GM20000 (cell line): ENCODE data around the gene RC3H2.
A peak's percentile ranks its signal among the peaks of the same experiment; 100 is the strongest.
"Not testable (repeated sequence)": the region's sequence is repeated elsewhere in the genome, so short reads cannot be mapped to it uniquely, and the experiment has no call there.

ENCODE experiments used
- DNase-seq: peaks from one replicate; pipeline ENCODE4 v3.0.0; 2012; ENCODE audit warnings: low spot score
- CTCF ChIP-seq: IDR thresholded peaks from 2 replicates; pipeline ENCODE4 v1.5.1; 2012; ENCODE audit warnings: mild to moderate bottlenecking, control low read depth; ENCODE audit errors: extremely low read depth, missing control alignments

Gene RC3H2

GRCh38 chr9:122835313-122835731, 69.8 kb downstream of the RC3H2 start:
- DNase-seq = peak; percentile 43

DNA sequence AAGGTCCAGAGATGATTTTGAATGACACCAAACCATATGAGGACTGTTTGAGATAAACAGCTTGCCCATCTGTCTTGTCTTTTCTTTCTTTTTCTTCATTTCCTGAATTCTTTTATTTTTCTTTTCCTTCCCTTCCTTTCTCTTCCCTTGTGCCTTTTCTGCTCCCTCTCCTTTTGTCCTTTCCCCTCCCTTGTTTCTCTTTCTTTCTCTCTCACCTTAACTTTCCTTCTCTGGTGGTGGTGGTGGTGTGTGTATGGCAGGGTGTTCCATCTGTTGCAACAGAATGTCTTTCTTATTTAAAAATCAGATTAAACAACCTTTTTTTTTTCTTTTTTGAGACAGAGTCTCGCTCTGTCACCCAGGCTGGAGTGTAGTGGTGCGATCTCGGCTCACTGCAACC, 73.0 kb downstream of the RC3H2 start:
- TF ChIP-seq CTCF = no peak
- no peak for DNase-seq

More at GRCh38 chr9:122835313-122835731, 69.8 kb downstream of the RC3H2 start:
- TF ChIP-seq CTCF = no peak

DNA sequence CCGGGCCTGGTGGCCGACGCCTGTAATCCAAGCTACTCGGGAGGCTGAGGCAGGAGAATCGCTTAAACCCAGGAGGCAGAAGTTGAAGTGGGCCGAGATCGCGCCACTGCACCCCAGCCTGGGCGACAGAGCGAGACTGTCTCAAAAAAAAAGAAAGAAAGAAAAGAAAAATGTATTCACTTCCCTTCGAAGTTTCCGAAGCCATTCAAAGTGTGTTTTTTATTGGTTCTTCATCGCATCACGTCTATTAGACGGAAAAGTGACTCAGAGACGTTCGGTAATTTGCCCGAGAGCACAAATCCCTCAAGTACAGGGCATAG, 76.2 kb downstream of the RC3H2 start:
- not testable (repeated sequence) for DNase-seq

DNA sequence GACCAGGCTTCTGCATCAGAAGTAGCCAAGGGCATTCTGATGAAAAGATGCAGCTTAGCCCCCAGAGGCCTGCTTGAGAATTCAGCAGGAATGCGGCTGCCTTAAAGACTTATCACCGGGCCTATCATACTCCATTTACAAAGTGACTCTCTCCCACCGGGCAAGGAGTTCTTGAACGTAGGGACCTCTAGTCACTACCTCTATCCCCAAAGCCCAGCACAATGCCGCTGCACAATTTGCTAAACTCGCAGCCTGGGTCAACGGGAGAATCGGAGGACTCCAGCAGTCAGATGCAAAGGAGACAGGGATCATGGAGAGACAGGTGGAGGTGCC, 77.4 kb downstream of the RC3H2 start:
- DNase-seq = no peak
- TF ChIP-seq CTCF = no peak

DNA sequence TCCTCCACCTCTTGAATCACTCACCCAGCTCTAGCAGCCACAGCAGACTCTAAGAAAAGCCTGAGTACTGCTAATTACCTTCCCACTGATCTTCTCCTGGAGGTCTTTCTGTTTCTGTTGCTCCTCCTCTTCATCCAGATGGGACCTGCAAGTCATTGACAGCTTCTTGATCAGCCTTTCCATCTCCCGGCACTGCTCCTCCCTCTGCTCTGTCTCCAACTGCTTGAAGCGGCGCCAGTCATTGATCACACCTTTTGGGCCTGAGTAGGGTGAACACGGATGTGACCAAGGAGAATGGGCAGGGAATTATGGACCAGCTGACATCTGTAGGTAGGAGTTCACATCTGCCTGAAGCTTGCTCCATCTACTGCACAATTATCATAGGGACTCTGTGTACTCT, 82.2 kb downstream of the RC3H2 start:
- no peak for DNase-seq
- TF ChIP-seq CTCF = no peak

DNA sequence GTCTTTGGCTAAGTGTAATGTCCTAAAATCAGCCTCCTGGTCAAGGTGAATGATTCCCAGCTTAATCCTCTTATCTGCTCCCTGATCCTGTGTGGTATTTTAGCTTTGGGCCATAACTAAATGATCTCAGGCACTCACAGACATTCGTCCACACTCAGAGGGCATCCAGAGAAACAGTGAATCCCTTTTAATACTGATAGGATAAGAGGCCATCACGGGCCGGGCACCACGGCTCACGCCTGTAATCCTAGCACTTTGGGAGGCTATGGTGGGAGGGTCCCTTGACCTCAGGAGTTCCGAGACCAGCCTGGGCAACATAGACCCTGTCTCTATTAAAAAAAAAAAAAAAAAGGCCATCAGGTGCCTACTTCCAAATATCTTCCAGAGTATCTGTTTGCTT, 83.1 kb downstream of the RC3H2 start:
- no peak for DNase-seq
- TF ChIP-seq CTCF = no peak

- no peak for TF ChIP-seq CTCF
- DNase-seq = no peak
Observed at GRCh38 chr9:122821278-122821943, 83.7 kb downstream of the RC3H2 start.

DNA sequence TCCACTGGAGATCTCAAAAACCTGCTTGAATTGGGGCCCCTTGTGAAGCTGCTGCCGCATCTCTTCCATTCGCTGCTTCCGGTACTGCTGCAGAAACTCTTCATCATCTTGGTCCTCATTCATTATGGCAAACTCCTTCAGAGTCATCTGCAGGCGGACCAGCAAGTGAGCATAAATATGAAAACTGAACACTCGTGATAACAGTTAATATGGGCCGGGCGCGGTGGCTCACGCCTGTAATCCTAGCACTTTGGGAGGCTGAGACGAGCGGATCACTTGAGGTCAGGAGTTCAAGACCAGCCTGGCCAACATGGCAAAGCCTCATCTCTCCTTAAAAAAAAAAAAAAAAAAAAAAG, 84.7 kb downstream of the RC3H2 start:
- TF ChIP-seq CTCF = no peak
- no peak for DNase-seq
